Mesendoderm (in vitro differentiated cells): ENCODE results near the gene DPEP2NB.
"Not testable (repeated sequence)": the region's sequence is repeated elsewhere in the genome, so short reads cannot be mapped to it uniquely, and the experiment has no call there.

Source experiments
- DNase-seq: peaks from one replicate; pipeline ENCODE4 v3.0.0; 2013
- H2AK5ac ChIP-seq: 2 replicates; pipeline ENCODE4 v1.6.1; 2013; ENCODE audit warnings: low read length, inconsistent platforms
- H2BK120ac ChIP-seq: 2 replicates; pipeline ENCODE4 v1.6.1; 2013; ENCODE audit warnings: low read depth, mild to moderate bottlenecking, low read length, moderate library complexity, mixed read lengths
- H2BK15ac ChIP-seq: replicated peaks from 2 replicates; pipeline ENCODE4 v1.6.1; 2013; ENCODE audit warnings: low read depth, mild to moderate bottlenecking, moderate library complexity
- H2BK5ac ChIP-seq: 2 replicates; pipeline ENCODE4 v1.6.1; 2013; ENCODE audit warnings: low read length, inconsistent platforms
- H3K18ac ChIP-seq: 2 replicates; pipeline ENCODE4 v1.6.1; 2013; ENCODE audit warnings: mild to moderate bottlenecking, low read length, mixed read lengths
- H3K23ac ChIP-seq: one replicate; pipeline ENCODE4 v1.6.1; 2013; ENCODE audit warnings: low read length
- H3K27ac ChIP-seq: 2 replicates; pipeline ENCODE4 v1.5.1; 2013; ENCODE audit warnings: low read depth, mild to moderate bottlenecking, inconsistent platforms, low read length, moderate library complexity
- H3K27me3 ChIP-seq: 2 replicates; pipeline ENCODE4 v1.6.1; 2013; ENCODE audit warnings: low read length, control low read depth, mild to moderate bottlenecking, inconsistent platforms; ENCODE audit not compliant: insufficient read depth, poor library complexity
- H3K36me3 ChIP-seq: 2 replicates; pipeline ENCODE4 v1.6.1; 2013; ENCODE audit warnings: low read length, inconsistent platforms; ENCODE audit not compliant: control insufficient read depth, insufficient read depth
- H3K4ac ChIP-seq: one replicate; pipeline ENCODE4 v1.6.1; 2013; ENCODE audit warnings: low read depth, mild to moderate bottlenecking, low read length, moderate library complexity
- H3K4me1 ChIP-seq: 2 replicates; pipeline ENCODE4 v1.6.1; 2013; ENCODE audit warnings: low read depth, low read length, inconsistent platforms; ENCODE audit not compliant: control insufficient read depth
- H3K4me2 ChIP-seq: 2 replicates; pipeline ENCODE4 v1.6.1; 2013; ENCODE audit warnings: low read length
- H3K4me3 ChIP-seq: 2 replicates; pipeline ENCODE4 v1.5.1; 2013; ENCODE audit warnings: mild to moderate bottlenecking, low read length
- H3K56ac ChIP-seq: one replicate; pipeline ENCODE4 v1.6.1; 2013; ENCODE audit warnings: low read length
- H3K79me1 ChIP-seq: 2 replicates; pipeline ENCODE4 v1.6.1; 2013; ENCODE audit warnings: low read length, inconsistent platforms
- H3K79me2 ChIP-seq: 2 replicates; pipeline ENCODE4 v1.6.1; 2013; ENCODE audit warnings: mild to moderate bottlenecking, low read length; ENCODE audit not compliant: control insufficient read depth, insufficient read depth
- H3K9ac ChIP-seq: 2 replicates; pipeline ENCODE4 v1.6.1; 2013; ENCODE audit warnings: low read length, inconsistent platforms
- H4K5ac ChIP-seq: one replicate; pipeline ENCODE4 v1.6.1; 2013; ENCODE audit warnings: low read length
- H4K8ac ChIP-seq: one replicate; pipeline ENCODE4 v1.6.1; 2013; ENCODE audit warnings: low read depth, mild to moderate bottlenecking, control low read depth, low read length, moderate library complexity
- WGBS: extraction: QIAGEN DNeasy Blood & Tissue Kit; methylation state at CpG from one replicate; pipeline ENCODE4 v1.1.7; 2013; ENCODE audit warnings: low lambda C conversion rate, missing lambda C conversion rate; ENCODE audit not compliant: insufficient coverage; ENCODE audit errors: extremely low coverage; 5-methylcytosine and 5-hydroxymethylcytosine counted together

DPEP2NB gene

DNA sequence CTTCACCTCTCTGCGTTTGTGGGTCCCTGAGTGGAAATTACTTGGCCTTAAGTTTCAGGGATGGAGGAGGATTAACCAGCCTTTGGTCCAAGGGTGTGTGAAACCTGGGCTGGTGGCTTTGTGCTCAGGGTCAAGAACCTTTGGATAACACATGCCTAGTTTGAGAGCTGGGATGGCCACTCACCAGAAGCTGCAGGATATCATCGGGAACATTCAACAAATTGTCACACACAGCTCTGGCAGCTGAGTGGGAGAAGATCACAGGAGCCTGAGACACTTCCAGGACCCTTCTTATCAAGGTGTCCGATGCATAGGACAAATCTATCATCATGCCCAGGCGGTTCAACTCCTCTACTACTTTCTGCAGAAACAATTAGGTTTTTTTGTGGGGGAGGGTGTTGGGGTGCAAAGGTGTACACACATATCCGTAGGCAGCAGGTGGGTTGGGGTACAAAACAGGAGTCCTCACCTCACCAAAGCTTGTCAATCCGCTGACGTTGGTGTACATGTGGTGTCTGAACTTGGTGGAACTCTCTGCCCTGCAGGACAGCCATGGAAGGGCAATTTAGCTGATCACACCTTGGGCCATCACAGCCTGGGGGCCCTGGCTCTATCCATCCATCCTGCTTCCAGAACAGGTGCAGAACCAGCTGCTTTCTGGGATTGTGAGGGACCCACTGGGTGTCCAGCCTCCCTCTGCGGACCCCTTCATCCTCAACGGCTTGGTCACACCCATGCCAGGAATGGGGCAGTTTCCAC lies 38.1 kb downstream of the DPEP2NB start:
- Histone ChIP-seq H3K4ac (no peak overlapping the region), H3K27ac (no peak overlapping the region), H3K4me1 (no peaks in the 10 kb centered on the region), H3K27me3 (no peaks in the 10 kb centered on the region), H3K4me2 (no peak overlapping the region), H4K8ac (no peak overlapping the region), H2BK15ac (no peak overlapping the region), H4K5ac (no peak overlapping the region), H3K9ac (no peak overlapping the region), H2BK5ac (no peak overlapping the region), H3K79me2 (no peaks in the 10 kb centered on the region), H2AK5ac (no peak overlapping the region), H3K23ac (no peak overlapping the region), H3K4me3 (no peak overlapping the region), H3K56ac (no peak overlapping the region), H3K36me3 (no peaks in the 10 kb centered on the region), H2BK120ac (no peak overlapping the region), H3K79me1 (no peaks in the 10 kb centered on the region), H3K18ac (no peak overlapping the region)
- WGBS = no CpG with 5 or more reads among the region's 9 CpGs
- no peak for DNase-seq

DNA sequence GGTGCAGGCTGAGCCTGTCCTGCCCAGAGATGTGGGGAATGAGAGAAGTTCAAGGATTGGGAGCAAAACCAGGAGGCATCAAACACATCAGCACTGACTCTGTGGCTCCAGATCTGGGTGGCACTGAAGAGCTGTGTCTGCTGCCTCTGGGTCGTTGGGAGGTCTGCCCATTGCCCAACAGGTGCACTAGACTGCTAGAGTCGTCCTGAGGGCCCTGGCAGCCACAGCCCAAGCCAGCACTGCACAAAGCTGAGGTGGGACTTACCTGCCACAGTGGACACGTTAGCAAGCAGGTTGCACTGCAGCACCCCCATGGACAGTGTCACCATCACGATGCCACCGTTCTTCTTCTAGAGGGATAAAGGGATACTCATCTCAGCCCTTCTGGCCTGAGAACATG lies 38.7 kb downstream of the DPEP2NB start:
- H3K4ac ChIP-seq = no peak overlapping the region
- H2AK5ac ChIP-seq = no peak overlapping the region
- H4K8ac ChIP-seq = no peak overlapping the region
- WGBS = no CpG with 5 or more reads among the region's 5 CpGs
- H2BK120ac ChIP-seq = no peak overlapping the region
- no peak overlapping the region for H2BK5ac ChIP-seq
- no peaks in the 10 kb centered on the region for H3K79me2 ChIP-seq
- no peaks in the 10 kb centered on the region for H3K79me1 ChIP-seq
- H3K9ac ChIP-seq = no peak overlapping the region
- DNase-seq = no peak
- H3K56ac ChIP-seq = no peak overlapping the region
- H3K27ac ChIP-seq = no peak overlapping the region
- H3K23ac ChIP-seq = no peak overlapping the region
- no peaks in the 10 kb centered on the region for H3K27me3 ChIP-seq
- no peak overlapping the region for H3K4me2 ChIP-seq
- no peak overlapping the region for H3K18ac ChIP-seq
- H3K4me3 ChIP-seq = no peak overlapping the region
- no peaks in the 10 kb centered on the region for H3K4me1 ChIP-seq
- no peak overlapping the region for H4K5ac ChIP-seq
- H2BK15ac ChIP-seq = no peak overlapping the region
- H3K36me3 ChIP-seq = no peaks in the 10 kb centered on the region

DNA sequence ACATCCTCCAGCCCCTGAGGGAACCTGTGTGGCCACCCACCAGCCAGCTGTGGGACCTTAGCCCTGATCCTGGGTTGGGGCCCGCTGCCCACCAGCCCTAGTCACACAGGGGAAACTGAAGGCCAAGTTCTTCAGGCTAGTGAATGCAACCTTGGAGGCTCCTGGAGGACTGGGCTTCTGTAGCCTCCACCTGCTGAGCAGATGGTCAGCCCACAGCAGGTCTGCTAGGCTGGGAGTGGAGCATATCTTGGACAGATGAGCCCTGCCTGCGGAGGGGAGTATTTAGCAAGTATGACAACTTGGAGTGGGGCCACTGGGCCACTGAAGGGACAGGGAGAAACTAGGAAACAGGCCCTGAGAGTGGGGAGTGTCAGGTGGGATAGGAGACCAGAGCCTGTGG lies 39.5 kb downstream of the DPEP2NB start:
- H2BK120ac ChIP-seq = no peak overlapping the region

DNA sequence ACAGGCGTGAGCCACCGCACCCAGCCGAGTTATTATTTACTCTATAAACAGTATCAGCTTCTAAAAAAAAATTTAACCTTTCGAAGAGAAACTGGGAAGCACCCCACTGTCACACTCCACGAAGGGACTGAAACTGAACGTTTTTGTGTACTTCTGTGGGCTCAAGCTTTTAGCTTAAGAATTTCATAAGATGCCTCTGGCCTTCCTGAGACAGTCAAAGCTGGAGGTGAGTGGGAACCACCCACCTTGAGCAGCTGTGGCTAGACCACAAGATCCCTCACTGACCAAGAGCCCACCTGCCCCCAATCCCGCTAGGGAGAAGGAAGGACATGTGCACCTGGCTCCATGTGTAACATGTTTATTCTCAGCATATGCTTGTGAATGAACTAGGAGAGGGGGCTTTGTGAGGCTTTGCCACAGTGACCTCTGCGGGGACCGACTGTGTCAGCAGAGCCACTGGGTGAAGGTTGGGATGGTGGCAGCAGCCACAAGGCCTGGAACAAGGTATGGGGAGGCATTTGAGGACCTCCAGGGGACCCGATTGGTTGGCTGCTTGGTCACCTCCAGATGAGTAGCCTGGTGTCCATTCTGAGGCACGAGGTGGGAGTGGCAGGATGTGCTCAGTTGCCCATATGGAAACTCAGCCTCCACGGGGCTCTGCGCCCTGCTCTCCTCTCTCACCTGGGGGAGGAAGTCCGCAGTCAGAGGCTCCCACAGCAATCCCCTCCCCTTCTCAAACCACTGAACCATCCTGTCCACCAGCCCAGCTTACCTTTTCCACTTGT lies 40.2 kb downstream of the DPEP2NB start:
- H3K4me1 ChIP-seq = no peaks in the 10 kb centered on the region
- H3K18ac ChIP-seq = no peak overlapping the region
- H3K79me1 ChIP-seq = no peaks in the 10 kb centered on the region
- H2AK5ac ChIP-seq = no peak overlapping the region
- no peak overlapping the region for H3K4me2 ChIP-seq
- H3K36me3 ChIP-seq = no peaks in the 10 kb centered on the region
- no peak overlapping the region for H2BK120ac ChIP-seq
- H4K5ac ChIP-seq = no peak overlapping the region
- no peak overlapping the region for H3K27ac ChIP-seq
- H2BK15ac ChIP-seq = no peak overlapping the region
- H3K23ac ChIP-seq = no peak overlapping the region
- H4K8ac ChIP-seq = no peak overlapping the region
- no peak for DNase-seq
- H3K4ac ChIP-seq = no peak overlapping the region
- no peaks in the 10 kb centered on the region for H3K79me2 ChIP-seq
- no peak overlapping the region for H2BK5ac ChIP-seq
- H3K4me3 ChIP-seq = no peak overlapping the region
- no CpG with 5 or more reads among the region's 14 CpGs for WGBS
- no peaks in the 10 kb centered on the region for H3K27me3 ChIP-seq
- H3K9ac ChIP-seq = no peak overlapping the region
- no peak overlapping the region for H3K56ac ChIP-seq

More for the DNA sequence above, 39.5 kb downstream of the DPEP2NB start:
- DNase-seq = no peak
- H2BK5ac ChIP-seq = no peak overlapping the region
- H3K18ac ChIP-seq = no peak overlapping the region
- no peak overlapping the region for H3K4me2 ChIP-seq
- H3K79me1 ChIP-seq = no peaks in the 10 kb centered on the region
- H3K56ac ChIP-seq = no peak overlapping the region
- H3K23ac ChIP-seq = no peak overlapping the region
- no peaks in the 10 kb centered on the region for H3K4me1 ChIP-seq
- H3K27me3 ChIP-seq = no peaks in the 10 kb centered on the region
- H3K4me3 ChIP-seq = no peak overlapping the region
- H4K8ac ChIP-seq = no peak overlapping the region
- no peak overlapping the region for H2BK15ac ChIP-seq
- H3K4ac ChIP-seq = no peak overlapping the region
- no peak overlapping the region for H4K5ac ChIP-seq
- no peak overlapping the region for H2AK5ac ChIP-seq
- no peak overlapping the region for H3K9ac ChIP-seq
- H3K36me3 ChIP-seq = no peaks in the 10 kb centered on the region
- no peaks in the 10 kb centered on the region for H3K79me2 ChIP-seq
- WGBS = no CpG with 5 or more reads among the region's 2 CpGs
- H3K27ac ChIP-seq = no peak overlapping the region

DNA sequence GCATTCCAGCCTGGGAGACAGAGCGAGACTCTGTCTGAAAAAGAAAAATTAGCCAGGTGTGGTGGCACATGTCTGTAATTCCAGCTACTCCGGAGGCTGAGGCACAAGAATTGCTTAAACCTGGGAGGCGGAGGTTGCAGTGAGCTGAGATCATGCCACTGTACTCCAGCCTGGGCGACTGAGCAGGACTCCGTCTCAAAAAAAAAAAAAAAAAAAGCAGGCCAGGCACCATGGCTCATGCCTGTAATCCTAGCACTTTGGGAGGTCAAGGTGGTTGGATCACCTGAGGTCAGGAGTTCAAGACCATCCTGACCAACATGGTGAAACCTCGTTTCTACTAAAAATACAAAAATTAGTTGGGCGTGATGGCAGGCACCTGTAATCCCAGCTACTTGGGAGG lies 43.4 kb downstream of the DPEP2NB start:
- not testable (repeated sequence) for H3K23ac ChIP-seq, H3K4ac ChIP-seq, H3K4me2 ChIP-seq, H2BK5ac ChIP-seq, H3K4me1 ChIP-seq, DNase-seq, H3K18ac ChIP-seq, H3K4me3 ChIP-seq, H2BK120ac ChIP-seq, H3K79me2 ChIP-seq, H3K27me3 ChIP-seq, H4K8ac ChIP-seq, H3K36me3 ChIP-seq, H2BK15ac ChIP-seq, H2AK5ac ChIP-seq, H3K56ac ChIP-seq, H3K27ac ChIP-seq, H3K9ac ChIP-seq, H3K79me1 ChIP-seq, H4K5ac ChIP-seq
- no CpG with 5 or more reads among the region's 7 CpGs for WGBS
